Cardiac atrium fibroblast (primary cell): Measurements from ENCODE around the gene CWF19L2. TPM values are rescaled to one million over a fixed set of nuclear protein-coding genes. Genes with fewer than 3 reads are reported as not detected.

ENCODE experiments used
- total RNA-seq: library from RNA; depleted of rRNA; stranded (reverse); fragments of >200 nt; gene quantifications from 2 replicates; pipeline ENCODE4 v1.2.3, GENCODE V29; 2015

Gene CWF19L2
- 2.8 and 3.1 TPM in 2 replicates for total RNA-seq

GRCh38 chr11:107457558-107458271 lies at the start of gene CWF19L2:
CWF19L2 (minus strand) TSS chr11:107457825; CDS start chr11:107457816, 9 bp downstream.

Other genes starting within 250 kb of the CWF19L2 start
- 3.1 and 5.5 TPM in 2 replicates for gene ALKBH8, start 107.9 kb upstream of the CWF19L2 start, total RNA-seq
- not detected in 2 replicates for gene ELMOD1, start 133.3 kb upstream of the CWF19L2 start, total RNA-seq